HG02763 (cell line): Measurements from ENCODE around the gene PGLYRP2.

Source experiments
- ATAC-seq: cut with Tn5 transposase; IDR thresholded peaks from one replicate; pipeline ENCODE4 v1.9.1; 2021; ENCODE audit warnings: mild to moderate bottlenecking, moderate library complexity; ENCODE audit not compliant: unreplicated experiment

The PGLYRP2 gene

DNA sequence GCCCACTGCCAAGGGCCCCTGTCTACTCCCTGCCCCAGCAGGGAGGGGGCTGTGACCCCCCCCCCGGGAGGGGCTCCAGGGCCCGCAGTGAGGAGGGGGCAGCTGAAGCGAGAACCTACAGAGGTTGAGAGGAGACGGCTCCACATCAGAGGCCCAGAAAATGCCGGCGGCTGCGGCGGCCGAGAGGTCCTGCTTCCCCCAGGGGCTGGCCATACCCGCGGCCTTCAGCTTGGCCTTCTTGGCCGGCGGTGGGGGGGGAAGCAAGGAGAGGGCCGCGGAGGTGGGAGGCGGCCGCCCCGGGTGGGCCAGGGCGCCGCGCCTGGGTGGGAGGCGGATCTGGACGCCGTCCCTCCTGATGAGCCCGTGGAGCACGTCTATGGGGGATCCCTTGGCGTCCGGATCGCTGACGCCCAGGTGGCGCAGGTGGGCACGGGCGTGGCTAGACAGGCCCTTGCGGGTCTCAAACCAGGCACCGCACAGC is 51.3 kb downstream of the PGLYRP2 start:
- ATAC-seq, result no peak

GRCh38 chr19:15427350-15427700 is 52.0 kb downstream of the PGLYRP2 start:
- no peak for ATAC-seq

GRCh38 chr19:15426485-15427349 is 52.6 kb downstream of the PGLYRP2 start:
- no peak for ATAC-seq

DNA sequence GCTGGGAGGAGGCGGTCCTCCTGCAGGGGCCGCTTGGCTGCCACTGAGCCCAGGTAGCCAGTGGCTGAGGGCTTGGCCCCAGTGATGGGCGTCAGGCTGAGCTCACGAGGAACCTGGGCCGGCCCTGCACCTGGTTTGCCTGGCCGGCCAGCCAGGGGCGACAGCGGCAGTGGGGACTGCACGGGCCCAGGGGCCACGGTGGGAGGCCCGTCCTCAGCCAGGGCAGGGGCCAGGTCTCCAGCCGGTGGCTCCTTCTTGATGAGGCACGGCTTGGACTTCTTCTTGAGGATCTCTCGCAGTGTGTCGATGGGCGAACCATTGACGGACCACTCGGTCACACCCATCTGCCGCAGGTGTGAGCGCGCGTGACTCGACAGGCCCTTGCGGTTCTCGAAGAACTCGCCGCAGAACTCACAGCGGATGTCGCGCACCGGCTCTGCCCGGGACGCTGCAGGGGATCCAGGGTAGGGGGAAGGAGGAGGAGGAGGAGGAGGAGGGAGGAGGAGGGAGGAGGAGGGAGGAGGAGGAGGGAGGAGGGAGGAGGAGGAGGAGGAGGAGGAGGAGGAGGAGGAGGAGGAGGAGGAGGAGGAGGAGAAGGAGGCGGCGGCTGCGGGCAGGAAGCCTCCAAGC is 53.9 kb downstream of the PGLYRP2 start:
- ATAC-seq, result no peak

DNA sequence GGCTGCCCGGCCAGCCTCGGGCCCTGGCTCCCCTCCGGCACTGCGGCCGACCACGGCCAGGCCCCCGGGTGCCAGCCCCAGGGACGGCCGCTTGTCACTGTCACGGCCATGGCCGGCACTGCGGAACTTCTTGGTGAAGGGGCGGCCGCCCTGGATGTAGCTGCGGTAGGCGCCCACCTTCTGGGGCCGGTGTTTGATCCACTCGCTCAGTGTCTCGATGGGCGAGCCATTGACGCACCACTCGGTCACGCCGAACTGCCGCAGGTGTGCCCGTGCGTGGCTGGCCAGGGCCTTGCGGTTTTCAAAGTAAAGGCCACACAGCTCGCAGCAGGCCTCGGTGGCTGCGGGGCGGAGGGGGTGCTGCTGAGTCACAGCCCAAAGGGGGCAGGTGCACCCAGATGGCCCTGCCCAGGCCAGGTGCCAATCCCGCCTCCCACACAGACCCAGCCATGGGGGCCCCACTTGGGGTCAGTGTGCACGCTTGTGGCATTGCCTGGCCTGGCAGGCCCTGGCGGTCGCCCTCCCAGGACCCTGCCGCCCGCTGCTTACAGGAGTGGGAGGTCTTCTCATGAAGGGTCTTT is 54.5 kb downstream of the PGLYRP2 start:
- ATAC-seq, result no peak

DNA sequence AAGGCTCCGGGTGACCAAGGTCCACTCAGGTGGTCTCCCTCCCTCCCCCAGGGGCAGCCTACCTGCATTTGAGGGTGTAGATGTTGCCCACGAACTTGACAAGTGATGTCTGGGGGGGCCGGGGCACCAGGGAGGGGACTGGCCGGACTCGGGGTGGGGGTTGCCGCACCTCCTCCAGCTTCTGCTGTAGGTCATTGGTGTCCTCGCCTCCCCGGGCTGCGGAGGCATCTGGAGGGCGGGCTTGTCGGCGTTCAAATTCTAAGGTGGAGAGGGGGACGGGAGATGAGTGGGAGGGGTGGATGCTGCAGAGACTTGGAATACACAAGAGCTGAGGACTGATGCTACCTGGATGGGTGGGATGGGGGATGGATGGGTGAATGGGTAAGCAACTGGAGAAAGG is 55.2 kb downstream of the PGLYRP2 start:
- no peak for ATAC-seq

GRCh38 chr19:15423130-15423529 is 56.2 kb downstream of the PGLYRP2 start:
- ATAC-seq, result no peak

GRCh38 chr19:15422296-15423075 is 56.8 kb downstream of the PGLYRP2 start:
- no peak for ATAC-seq

GRCh38 chr19:15421721-15422260 is 57.5 kb downstream of the PGLYRP2 start:
- no peak for ATAC-seq

GRCh38 chr19:15421136-15421695 is 58.1 kb downstream of the PGLYRP2 start:
- no peak for ATAC-seq

DNA sequence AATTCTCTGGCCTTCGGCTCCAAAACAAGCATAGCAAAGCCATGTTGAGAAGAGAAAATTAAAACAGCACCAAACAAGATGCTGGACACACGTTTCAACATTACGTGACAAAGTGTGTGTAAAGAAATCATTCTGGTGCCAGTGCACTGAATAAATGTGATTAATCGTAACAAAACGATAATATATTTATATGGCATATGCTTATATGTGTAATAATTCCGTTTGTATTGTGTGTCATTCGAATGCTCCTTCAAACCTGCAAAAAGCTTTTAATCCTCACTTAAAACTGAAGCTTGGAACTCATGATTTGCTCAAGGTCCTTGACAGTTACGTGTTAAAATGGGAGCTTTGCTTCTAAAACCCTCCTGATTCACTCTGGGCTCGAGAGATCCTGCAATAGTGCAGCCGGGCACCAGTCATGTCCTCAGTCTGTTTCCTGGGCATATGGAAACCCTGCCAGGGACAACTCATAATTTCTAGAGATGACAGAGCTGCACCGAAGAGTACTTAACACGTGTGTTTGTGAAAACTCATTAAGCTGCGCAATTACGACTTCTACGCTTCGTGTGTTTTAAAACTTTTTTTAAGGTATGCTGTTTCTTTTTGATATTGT is 59.8 kb downstream of the PGLYRP2 start:
- ATAC-seq, result no peak
